ENCODE results near the gene RALGPS1. TPM values are rescaled to one million over a fixed set of nuclear protein-coding genes. Genes with fewer than 3 reads are reported as not detected.

Gene RALGPS1
- total RNA-seq, 2 donors from 2014 or later, result 12.5 TPM

GRCh38 chr9:127196826-127197145, 282.2 kb downstream of the RALGPS1 start:
- intact Hi-C loops (cut with DNase I), result loop anchor here in 1 of 2 donors (5.0 kb wide), 1 partner anchor 234 kb away; no protein-coding TSS in a partner anchor
- no peak for DNase-seq
- no peak for ATAC-seq

- peak in 1 of 2 donors; percentile 51 for ATAC-seq
- no peak for DNase-seq
- intact Hi-C loops (cut with DNase I), result loop anchor here in 1 of 2 donors (5.0 kb wide), 1 partner anchor 235 kb away; no protein-coding TSS in a partner anchor
These were observed 282.7 kb downstream of the RALGPS1 start for GRCh38 chr9:127197186-127197860.

GRCh38 chr9:127197861-127198430, 283.4 kb downstream of the RALGPS1 start:
- intact Hi-C loops (cut with DNase I), result loop anchor here (2.0 to 5.0 kb wide), 2 partner anchors 236 to 257 kb away; no protein-coding TSS in a partner anchor
- DNase-seq (no peak), ATAC-seq (peak; percentile 4 to 20)

GRCh38 chr9:127198587-127198986, 284.0 kb downstream of the RALGPS1 start:
- DNase-seq, result no peak
- intact Hi-C loops (cut with DNase I), result loop anchor here (2.0 to 5.0 kb wide), 2 partner anchors 236 to 258 kb away; no protein-coding TSS in a partner anchor
- ATAC-seq, result no peak

- intact Hi-C loops (cut with DNase I), result loop anchor here (1.0 to 5.0 kb wide), 3 partner anchors 237 to 259 kb away; no protein-coding TSS in a partner anchor
- peak; percentile 81 for DNase-seq
- ATAC-seq, result peak; percentile 66 to 81
These were observed 284.6 kb downstream of the RALGPS1 start for GRCh38 chr9:127199001-127199791.

GRCh38 chr9:127200106-127200862, 285.7 kb downstream of the RALGPS1 start:
- no peak for ATAC-seq
- no peak for DNase-seq
- intact Hi-C loops (cut with DNase I), result no loop called here

- no peak for DNase-seq
- ATAC-seq, result no peak
These were observed 286.5 kb downstream of the RALGPS1 start for GRCh38 chr9:127201071-127201541.

GRCh38 chr9:127201731-127202130, 287.1 kb downstream of the RALGPS1 start:
- intact Hi-C loops (cut with DNase I), result no loop called here
- DNase-seq, result no peak
- no peak for ATAC-seq

More at GRCh38 chr9:127201071-127201541, 286.5 kb downstream of the RALGPS1 start:
- intact Hi-C loops (cut with DNase I), result no loop called here

- no peak for ATAC-seq
- DNase-seq, result no peak
- intact Hi-C loops (cut with DNase I), result no loop called here
These were observed 288.0 kb downstream of the RALGPS1 start for GRCh38 chr9:127202461-127203169.

- peak; percentile 11 for DNase-seq
- intact Hi-C loops (cut with DNase I), result no loop called here
- ATAC-seq, result no peak
These were observed 289.2 kb downstream of the RALGPS1 start for GRCh38 chr9:127203681-127204327.

GRCh38 chr9:127204771-127205470, 290.3 kb downstream of the RALGPS1 start:
- intact Hi-C loops (cut with DNase I), result no loop called here
- peak; percentile 38 to 81 for ATAC-seq
- peak; percentile 49 for DNase-seq

- DNase-seq (no peak), ATAC-seq (no peak)
- intact Hi-C loops (cut with DNase I), result no loop called here
These were observed 291.4 kb downstream of the RALGPS1 start for GRCh38 chr9:127205952-127206351.

- no peak for ATAC-seq
- DNase-seq, result no peak
- intact Hi-C loops (cut with DNase I), result no loop called here
These were observed 292.1 kb downstream of the RALGPS1 start for GRCh38 chr9:127206666-127207065.

- DNase-seq (no peak), ATAC-seq (no peak)
- intact Hi-C loops (cut with DNase I), result no loop called here
These were observed 293.3 kb downstream of the RALGPS1 start for GRCh38 chr9:127207734-127208410.

GRCh38 chr9:127208416-127208815, 293.8 kb downstream of the RALGPS1 start:
- DNase-seq (no peak), ATAC-seq (no peak)
- intact Hi-C loops (cut with DNase I), result no loop called here

- intact Hi-C loops (cut with DNase I), result no loop called here
- DNase-seq (no peak), ATAC-seq (peak in 1 of 2 donors; percentile 32)
These were observed 294.6 kb downstream of the RALGPS1 start for GRCh38 chr9:127209220-127209619.
